AG10803 (cell line): ENCODE measurements around the gene R3HDM1.

ENCODE experiments used
- DNase-seq: peaks from one replicate; pipeline ENCODE4 v3.0.0; 2010; ENCODE audit warnings: low read depth
- H3K4me3 ChIP-seq: 2 replicates; pipeline ENCODE4 v1.5.1; 2011; ENCODE audit warnings: mild to moderate bottlenecking, low read length, control low read depth
- CTCF ChIP-seq: conservative IDR thresholded peaks from 2 replicates; pipeline ENCODE4 v1.5.1; 2011; ENCODE audit warnings: mild to moderate bottlenecking, low read length, control low read depth, inconsistent platforms

The R3HDM1 gene

DNA sequence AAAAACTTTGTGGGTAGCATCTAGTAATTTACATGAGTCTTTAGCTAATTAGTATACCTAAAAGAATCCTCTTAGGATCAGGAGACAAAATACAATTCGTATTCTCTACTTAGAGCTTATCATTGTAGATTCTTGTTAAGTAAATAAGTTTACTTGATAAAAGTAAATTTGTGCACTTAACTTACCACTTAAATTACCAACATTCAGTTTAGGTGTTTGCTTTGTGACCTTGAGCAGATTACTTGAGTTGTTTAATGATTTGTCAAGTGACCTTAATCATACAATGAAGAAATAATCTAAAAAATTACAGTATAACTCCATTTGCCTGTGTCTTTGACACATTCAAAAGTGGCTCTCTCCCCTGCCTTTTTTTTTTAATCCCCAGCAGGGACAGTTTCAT lies 143.2 kb downstream of the R3HDM1 start:
- H3K4me3 ChIP-seq, result no peak overlapping the region
- no peak for DNase-seq
- no peak for TF ChIP-seq CTCF

DNA sequence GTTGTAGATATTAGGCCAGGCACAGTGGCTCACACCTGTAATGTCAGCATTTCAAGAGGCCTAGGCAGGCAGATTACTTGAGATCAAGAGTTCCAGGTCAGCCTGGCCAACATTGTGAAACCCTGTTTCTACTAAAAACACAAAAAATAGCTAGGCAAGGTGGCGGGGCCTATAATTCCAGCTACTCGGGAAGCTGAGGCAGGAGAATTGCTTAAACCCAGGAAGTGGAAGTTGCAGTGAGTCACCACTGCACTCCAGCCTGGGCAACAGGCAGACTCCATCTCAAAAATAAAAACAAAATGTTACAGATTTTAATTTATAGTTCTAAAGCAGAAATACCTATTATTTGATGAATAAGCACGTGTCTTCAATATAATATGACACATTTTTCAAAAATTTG lies 144.7 kb downstream of the R3HDM1 start:
- no peak overlapping the region for H3K4me3 ChIP-seq
- no peak for DNase-seq
- no peak for TF ChIP-seq CTCF

- DNase-seq, result no peak
- TF ChIP-seq CTCF, result no peak
- no peak overlapping the region for H3K4me3 ChIP-seq
Observed at GRCh38 chr2:135679125-135679524, 147.8 kb downstream of the R3HDM1 start.

DNA sequence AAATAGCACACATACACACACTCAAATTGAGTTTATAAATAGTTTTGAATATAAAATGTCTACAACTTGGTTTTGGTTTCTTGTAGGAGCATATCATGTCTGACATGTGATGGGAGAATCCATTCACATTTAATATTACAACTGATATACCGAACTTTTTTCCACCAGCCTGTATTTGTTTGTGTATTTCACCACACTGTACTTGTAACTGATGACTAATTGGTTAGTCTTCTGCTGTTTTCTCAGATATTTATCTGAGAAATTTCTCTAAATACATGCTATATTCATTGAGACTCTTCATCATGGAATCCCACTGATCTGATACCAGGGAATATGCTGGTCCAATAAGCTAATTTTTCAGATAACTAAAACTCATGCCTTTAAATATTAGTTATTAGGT lies 154.1 kb downstream of the R3HDM1 start:
- DNase-seq, result peak; percentile 33
- no peak overlapping the region for H3K4me3 ChIP-seq

DNA sequence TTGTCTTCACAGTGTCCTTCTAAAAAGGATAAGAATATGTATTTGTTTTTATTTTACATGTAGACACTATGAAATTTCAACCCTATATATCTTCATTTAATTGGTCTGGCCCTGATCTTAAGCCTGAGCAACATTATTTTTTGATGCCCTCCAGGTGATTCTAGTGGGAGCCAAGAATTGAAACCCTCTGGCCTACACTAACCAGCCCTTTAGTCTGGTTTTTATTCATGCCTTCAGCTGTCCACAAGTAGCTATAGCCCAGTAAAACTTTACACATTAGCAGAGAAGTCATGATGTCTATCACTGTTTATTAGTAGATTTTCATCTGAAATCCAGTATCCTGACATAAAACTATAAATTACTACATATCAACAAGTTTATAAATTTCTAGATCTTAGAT lies 157.7 kb downstream of the R3HDM1 start:
- TF ChIP-seq CTCF, result no peak
- DNase-seq, result no peak
- H3K4me3 ChIP-seq, result no peak overlapping the region

More for the DNA sequence above, 154.1 kb downstream of the R3HDM1 start:
- TF ChIP-seq CTCF, result no peak

- no peak overlapping the region for H3K4me3 ChIP-seq
- DNase-seq, result no peak
- TF ChIP-seq CTCF, result no peak
Observed at GRCh38 chr2:135689679-135690078, 158.4 kb downstream of the R3HDM1 start.

- no peak overlapping the region for H3K4me3 ChIP-seq
- DNase-seq, result peak; percentile 23
- no peak for TF ChIP-seq CTCF
Observed at GRCh38 chr2:135694711-135695110, 163.4 kb downstream of the R3HDM1 start.
